ENCODE data around the gene HNRNPDL. TPM values are rescaled to one million over a fixed set of nuclear protein-coding genes. Genes with fewer than 3 reads are reported as not detected.

The HNRNPDL gene
- total and polyA plus RNA-seq, 2 of the 13 experiments (the other 11 are each of a cell fraction or from before 2014, with no cell fraction given): 167 to 414 TPM

DNA sequence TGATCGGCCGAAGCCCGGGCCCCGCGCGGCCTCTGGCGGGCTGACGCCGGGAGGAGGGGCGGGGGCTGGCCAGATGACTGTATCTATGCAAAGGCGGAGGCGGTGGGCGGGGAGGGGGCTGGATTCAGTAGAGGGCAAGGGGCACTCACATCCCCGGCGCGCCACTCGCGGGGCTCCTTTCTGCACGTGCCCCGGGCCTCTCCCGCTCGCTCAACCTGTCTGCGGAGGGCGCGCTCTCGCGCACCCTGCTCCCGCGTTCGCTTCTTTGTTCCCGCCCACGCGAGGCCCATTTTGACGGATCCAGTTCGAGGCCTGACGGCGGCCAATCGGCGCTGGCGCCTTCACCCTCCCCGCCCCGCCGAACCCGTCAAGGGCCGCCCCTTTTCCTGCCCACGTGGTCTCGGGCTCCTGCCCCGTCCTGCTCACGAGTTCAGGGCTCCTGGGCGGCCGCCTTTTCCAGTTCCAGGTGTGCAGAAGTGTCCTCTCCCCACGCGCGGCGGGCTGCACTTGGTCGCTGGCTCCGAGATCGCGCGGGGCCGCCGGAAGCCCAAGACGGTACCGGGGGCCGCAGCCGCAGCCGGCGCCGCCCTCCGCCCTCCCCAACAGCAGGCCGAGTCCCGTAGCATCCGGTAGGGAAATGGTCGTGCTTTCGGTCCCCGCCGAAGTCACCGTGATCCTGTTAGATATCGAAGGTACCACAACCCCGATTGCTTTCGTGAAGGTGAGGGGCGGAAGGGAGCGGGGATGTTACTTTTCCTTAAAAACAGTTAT is at the start of gene HNRNPDL, which contains the start of gene ENOPH1 (continued):
- TF ChIP-seq NCOA1 (CRISPR knock-in tag; IDR thresholded peaks at IDR 0.05) (peak; percentile 93), ZNF468 (CRISPR knock-in tag; IDR thresholded peaks at IDR 0.05) (peak; percentile 91; the same call in 1 of the 2 replicates), HOXA5 (CRISPR knock-in tag; IDR thresholded peaks at IDR 0.05) (peak; percentile 92), HIVEP1 (CRISPR knock-in tag; IDR thresholded peaks at IDR 0.05) (0 out of 2 replicates have a peak, but pooled peaks have one; percentile 45), THAP11 (CRISPR knock-in tag; IDR thresholded peaks at IDR 0.05) (peak; percentile 71), ZNF121 (CRISPR knock-in tag; IDR thresholded peaks at IDR 0.05) (peak; percentile 46; the same call in 1 of the 2 replicates), KLF16 (CRISPR knock-in tag; IDR thresholded peaks at IDR 0.05) (peak in 1 of 2 experiments; percentile 91; a peak in 2 of 4 replicates), PCBP1 (IDR thresholded peaks at IDR 0.05; ENCODE audit: borderline replicate concordance, low read depth, low read length) (0 out of 2 replicates have a peak, but pooled peaks have one; percentile 53), MAZ (IDR thresholded peaks at IDR 0.05; ENCODE audit: borderline replicate concordance, low read depth, low read length) (peak; percentile 14; the same call in 1 of the 2 replicates), MAZ (CRISPR knock-in tag; IDR thresholded peaks at IDR 0.05; ENCODE audit: low read depth) (no peak; the same call in none of the 2 replicates), ZSCAN5A (CRISPR knock-in tag; IDR thresholded peaks at IDR 0.05; ENCODE audit: borderline replicate concordance) (peak; percentile 96), ZNF180 (CRISPR knock-in tag; IDR thresholded peaks at IDR 0.05; ENCODE audit: borderline replicate concordance, low read depth) (no peak), ZNF558 (CRISPR knock-in tag; IDR thresholded peaks at IDR 0.05; ENCODE audit: borderline replicate concordance) (peak; percentile 54; the same call in 1 of the 2 replicates), FOXA3 (CRISPR knock-in tag; IDR thresholded peaks at IDR 0.05) (peak; percentile 36; the same call in 1 of the 2 replicates)
- TF ChIP-seq, protein P1, sequence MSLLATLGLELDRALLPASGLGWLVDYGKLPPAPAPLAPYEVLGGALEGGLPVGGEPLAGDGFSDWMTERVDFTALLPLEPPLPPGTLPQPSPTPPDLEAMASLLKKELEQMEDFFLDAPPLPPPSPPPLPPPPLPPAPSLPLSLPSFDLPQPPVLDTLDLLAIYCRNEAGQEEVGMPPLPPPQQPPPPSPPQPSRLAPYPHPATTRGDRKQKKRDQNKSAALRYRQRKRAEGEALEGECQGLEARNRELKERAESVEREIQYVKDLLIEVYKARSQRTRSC (CRISPR knock-in tag; IDR thresholded peaks at IDR 0.05; ENCODE audit: low read depth): no peak
- TF ChIP-seq, protein P2, sequence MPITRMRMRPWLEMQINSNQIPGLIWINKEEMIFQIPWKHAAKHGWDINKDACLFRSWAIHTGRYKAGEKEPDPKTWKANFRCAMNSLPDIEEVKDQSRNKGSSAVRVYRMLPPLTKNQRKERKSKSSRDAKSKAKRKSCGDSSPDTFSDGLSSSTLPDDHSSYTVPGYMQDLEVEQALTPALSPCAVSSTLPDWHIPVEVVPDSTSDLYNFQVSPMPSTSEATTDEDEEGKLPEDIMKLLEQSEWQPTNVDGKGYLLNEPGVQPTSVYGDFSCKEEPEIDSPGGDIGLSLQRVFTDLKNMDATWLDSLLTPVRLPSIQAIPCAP (CRISPR knock-in tag; IDR thresholded peaks at IDR 0.05; ENCODE audit: low read depth): peak; percentile 72
- TF ChIP-seq, protein P3, sequence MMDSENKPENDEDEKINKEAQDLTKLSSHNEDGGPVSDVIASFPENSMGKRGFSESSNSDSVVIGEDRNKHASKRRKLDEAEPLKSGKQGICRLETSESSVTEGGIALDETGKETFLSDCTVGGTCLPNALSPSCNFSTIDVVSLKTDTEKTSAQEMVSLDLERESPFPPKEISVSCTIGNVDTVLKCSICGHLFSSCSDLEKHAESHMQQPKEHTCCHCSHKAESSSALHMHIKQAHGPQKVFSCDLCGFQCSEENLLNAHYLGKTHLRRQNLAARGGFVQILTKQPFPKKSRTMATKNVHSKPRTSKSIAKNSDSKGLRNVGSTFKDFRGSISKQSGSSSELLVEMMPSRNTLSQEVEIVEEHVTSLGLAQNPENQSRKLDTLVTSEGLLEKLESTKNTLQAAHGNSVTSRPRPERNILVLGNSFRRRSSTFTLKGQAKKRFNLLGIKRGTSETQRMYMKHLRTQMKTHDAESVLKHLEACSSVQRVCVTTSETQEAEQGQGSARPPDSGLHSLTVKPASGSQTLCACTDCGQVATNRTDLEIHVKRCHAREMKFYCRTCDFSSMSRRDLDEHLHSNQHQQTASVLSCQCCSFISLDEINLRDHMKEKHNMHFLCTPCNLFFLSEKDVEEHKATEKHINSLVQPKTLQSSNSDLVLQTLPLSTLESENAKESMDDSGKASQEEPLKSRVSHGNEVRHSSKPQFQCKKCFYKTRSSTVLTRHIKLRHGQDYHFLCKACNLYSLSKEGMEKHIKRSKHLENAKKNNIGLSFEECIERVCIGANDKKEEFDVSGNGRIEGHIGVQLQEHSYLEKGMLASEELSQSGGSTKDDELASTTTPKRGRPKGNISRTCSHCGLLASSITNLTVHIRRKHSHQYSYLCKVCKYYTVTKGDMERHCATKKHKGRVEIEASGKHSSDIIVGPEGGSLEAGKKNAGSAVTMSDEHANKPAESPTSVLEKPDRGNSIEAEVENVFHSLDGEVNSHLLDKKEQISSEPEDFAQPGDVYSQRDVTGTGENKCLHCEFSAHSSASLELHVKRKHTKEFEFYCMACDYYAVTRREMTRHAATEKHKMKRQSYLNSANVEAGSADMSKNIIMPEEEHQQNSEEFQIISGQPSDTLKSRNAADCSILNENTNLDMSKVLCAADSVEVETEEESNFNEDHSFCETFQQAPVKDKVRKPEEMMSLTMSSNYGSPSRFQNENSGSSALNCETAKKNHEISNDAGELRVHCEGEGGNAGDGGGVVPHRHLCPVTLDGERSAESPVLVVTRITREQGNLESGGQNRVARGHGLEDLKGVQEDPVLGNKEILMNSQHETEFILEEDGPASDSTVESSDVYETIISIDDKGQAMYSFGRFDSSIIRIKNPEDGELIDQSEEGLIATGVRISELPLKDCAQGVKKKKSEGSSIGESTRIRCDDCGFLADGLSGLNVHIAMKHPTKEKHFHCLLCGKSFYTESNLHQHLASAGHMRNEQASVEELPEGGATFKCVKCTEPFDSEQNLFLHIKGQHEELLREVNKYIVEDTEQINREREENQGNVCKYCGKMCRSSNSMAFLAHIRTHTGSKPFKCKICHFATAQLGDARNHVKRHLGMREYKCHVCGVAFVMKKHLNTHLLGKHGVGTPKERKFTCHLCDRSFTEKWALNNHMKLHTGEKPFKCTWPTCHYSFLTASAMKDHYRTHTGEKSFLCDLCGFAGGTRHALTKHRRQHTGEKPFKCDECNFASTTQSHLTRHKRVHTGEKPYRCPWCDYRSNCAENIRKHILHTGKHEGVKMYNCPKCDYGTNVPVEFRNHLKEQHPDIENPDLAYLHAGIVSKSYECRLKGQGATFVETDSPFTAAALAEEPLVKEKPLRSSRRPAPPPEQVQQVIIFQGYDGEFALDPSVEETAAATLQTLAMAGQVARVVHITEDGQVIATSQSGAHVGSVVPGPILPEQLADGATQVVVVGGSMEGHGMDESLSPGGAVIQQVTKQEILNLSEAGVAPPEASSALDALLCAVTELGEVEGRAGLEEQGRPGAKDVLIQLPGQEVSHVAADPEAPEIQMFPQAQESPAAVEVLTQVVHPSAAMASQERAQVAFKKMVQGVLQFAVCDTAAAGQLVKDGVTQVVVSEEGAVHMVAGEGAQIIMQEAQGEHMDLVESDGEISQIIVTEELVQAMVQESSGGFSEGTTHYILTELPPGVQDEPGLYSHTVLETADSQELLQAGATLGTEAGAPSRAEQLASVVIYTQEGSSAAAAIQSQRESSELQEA (CRISPR knock-in tag; IDR thresholded peaks at IDR 0.05; ENCODE audit: not compliant biosample characterization): peak; percentile 61
